ENCODE results near the gene ECE1.

DNA sequence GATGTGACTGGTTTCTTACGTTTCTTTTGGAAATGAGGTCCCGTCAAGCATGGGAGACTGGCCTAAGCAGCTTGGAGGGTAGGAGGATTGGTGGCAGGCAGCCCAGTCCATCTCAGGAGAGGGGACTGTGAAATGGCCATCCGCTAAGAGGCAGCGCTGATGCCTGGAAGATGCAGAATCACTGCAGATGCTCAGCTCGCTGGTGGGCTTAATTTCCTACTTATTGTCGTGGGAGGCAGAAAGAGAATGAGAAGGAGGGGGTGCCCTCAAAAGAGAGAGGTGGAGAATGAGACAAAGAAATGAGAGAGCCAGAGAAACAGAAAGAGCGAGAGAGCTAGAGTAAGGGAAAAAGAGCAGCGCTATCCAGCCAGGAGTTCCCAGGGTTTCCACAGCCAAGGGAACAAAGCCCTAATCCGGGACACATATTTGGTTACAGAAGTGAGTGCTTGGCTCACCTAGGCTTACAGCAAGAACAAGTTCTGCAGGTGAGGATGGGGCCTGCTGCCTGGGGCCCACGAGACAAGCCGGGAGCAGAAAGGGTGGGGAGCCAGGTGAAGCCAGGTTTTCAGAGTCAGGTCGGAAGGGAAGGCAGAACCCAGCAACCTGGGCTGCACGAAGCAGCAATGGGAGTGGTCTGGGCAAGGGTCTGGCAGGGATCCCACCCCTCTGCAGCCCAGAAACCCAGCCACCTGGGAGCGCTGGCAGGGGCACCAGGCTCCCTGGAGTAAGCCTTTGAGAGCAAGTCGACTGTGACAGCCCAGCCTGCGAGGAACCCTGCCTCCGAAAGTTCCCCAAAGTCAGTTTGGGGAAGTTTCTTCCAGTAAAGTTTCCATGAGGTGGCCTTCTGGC is 5.8 kb downstream of the ECE1 start:
- TF ChIP-seq EP300 (IDR thresholded peaks at IDR 0.05; ENCODE audit: borderline replicate concordance in 1 of 2, low read depth in 2 of 2, low read length in 2 of 2) (no peak), SAP30 (IDR thresholded peaks at IDR 0.05; ENCODE audit: insufficient read depth, insufficient replicate concordance, low read length) (no peak), POLR2A (IDR thresholded peaks at IDR 0.05; ENCODE audit: control extremely low read depth in 1 of 2, low read depth in 2 of 2, low read length in 2 of 2) (no peak), SIN3A (conservative IDR thresholded peaks at IDR 0.05 in 1 of 2, IDR thresholded peaks at IDR 0.05 in 1 of 2; ENCODE audit: low read depth in 1 of 2, low read length in 2 of 2) (no peak), MAFK (IDR thresholded peaks at IDR 0.05; ENCODE audit: low read depth, low read length) (no peak), HDAC2 (IDR thresholded peaks at IDR 0.05; ENCODE audit: borderline replicate concordance in 1 of 2, low read depth in 2 of 2, low read length in 2 of 2) (no peak)
- TF ChIP-seq, protein P1, sequence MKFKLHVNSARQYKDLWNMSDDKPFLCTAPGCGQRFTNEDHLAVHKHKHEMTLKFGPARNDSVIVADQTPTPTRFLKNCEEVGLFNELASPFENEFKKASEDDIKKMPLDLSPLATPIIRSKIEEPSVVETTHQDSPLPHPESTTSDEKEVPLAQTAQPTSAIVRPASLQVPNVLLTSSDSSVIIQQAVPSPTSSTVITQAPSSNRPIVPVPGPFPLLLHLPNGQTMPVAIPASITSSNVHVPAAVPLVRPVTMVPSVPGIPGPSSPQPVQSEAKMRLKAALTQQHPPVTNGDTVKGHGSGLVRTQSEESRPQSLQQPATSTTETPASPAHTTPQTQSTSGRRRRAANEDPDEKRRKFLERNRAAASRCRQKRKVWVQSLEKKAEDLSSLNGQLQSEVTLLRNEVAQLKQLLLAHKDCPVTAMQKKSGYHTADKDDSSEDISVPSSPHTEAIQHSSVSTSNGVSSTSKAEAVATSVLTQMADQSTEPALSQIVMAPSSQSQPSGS (IDR thresholded peaks at IDR 0.05; ENCODE audit: low read length), result no peak
- TF ChIP-seq, protein P2, sequence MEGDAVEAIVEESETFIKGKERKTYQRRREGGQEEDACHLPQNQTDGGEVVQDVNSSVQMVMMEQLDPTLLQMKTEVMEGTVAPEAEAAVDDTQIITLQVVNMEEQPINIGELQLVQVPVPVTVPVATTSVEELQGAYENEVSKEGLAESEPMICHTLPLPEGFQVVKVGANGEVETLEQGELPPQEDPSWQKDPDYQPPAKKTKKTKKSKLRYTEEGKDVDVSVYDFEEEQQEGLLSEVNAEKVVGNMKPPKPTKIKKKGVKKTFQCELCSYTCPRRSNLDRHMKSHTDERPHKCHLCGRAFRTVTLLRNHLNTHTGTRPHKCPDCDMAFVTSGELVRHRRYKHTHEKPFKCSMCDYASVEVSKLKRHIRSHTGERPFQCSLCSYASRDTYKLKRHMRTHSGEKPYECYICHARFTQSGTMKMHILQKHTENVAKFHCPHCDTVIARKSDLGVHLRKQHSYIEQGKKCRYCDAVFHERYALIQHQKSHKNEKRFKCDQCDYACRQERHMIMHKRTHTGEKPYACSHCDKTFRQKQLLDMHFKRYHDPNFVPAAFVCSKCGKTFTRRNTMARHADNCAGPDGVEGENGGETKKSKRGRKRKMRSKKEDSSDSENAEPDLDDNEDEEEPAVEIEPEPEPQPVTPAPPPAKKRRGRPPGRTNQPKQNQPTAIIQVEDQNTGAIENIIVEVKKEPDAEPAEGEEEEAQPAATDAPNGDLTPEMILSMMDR (IDR thresholded peaks at IDR 0.05; ENCODE audit: control extremely low read depth in 1 of 3, insufficient read depth in 1 of 3, low read depth in 1 of 3, low read length in 3 of 3), result no peak
